Adrenal gland (tissue), 5 donors: ENCODE measurements around the gene RANBP3L.

Source experiments
- CTCF ChIP-seq, 6 experiments: fragments of 450-650 bp in 4 of 6; fragments of 200-600 bp in 2 of 6; sonication (generic) in 1 of 6; IDR thresholded peaks; 1 replicate in 5 of 6; 2 replicates in 1 of 6; pipeline versions ENCODE4 v1.5.1 to v1.8.0; 2016 to 2021; ENCODE audit warnings: antibody characterized with exemption in 6 of 6, mild to moderate bottlenecking in 2 of 6, moderate library complexity in 1 of 6
- POLR2A ChIP-seq, 2 donors: fragments of 450-650 bp; IDR thresholded peaks; one replicate each; pipeline ENCODE4 v1.6.1; 2017; ENCODE audit warnings: antibody characterized with exemption in 2 of 2, mild to moderate bottlenecking in 2 of 2, moderate library complexity in 1 of 2
- donor health status: DM: no; HTN: no; CAD: no.

DNA sequence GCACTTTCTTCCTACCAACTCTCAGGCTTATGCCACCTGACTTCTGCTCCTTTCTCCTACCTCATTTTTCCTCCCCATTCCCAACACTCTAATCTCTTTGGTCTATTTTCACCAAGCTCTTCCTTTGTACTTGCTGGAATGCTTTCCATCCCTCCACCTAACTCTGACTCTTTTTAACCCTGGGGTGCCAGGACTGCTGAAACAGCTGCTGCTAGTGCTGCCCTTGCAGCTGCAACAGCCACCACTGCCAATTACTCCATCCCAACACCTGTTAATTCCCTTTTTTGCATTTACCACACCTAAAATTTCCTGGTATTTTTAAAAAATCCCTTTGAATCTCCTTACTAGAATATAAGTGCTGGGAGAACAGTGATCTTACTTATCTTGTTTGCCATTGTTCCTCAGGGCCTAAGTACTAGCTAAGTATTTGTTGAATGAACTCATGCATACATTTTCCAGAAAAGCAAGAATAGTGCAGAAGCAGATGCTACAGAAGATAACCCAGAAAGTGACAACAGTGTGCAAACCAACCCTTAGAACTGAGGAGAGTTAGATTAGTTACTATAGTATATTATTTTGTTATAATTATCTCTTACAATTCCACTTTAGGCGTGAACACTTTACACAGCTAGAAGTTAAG is 71.4 kb downstream of the RANBP3L start:
- TF ChIP-seq CTCF (IDR thresholded peaks at IDR 0.05) (no peak), POLR2A (IDR thresholded peaks at IDR 0.05) (no peak)
